B cell (primary cell): ENCODE results near the gene TRMT2A. TPM values are rescaled to one million over a fixed set of nuclear protein-coding genes. Genes with fewer than 3 reads are reported as not detected.
A peak's percentile ranks its signal among the peaks of the same experiment; 100 is the strongest.

Experiments used
- ATAC-seq: fragments of 200-7000 bp; cut with Tn5 transposase; one replicate; pipeline ENCODE4 v1.10.0; 2021; ENCODE audit warnings: low read depth, mild to moderate bottlenecking, moderate number of reproducible peaks, moderate library complexity
- CTCF ChIA-PET: fragments of 350-600 bp; sonication (Branson Sonifier 250); formaldehyde crosslinking; loops from one replicate; lab custom pipeline; 2021; ENCODE audit warnings: antibody characterized with exemption, inconsistent platforms; lab: Charles Lee
- POLR2A ChIA-PET: fragments of 350-600 bp; sonication (Branson Sonifier 250); formaldehyde crosslinking; loops from one replicate; lab custom pipeline; 2021; ENCODE audit warnings: antibody characterized with exemption; lab: Charles Lee
- DNase-seq: peaks from one replicate; pipeline ENCODE4 v3.0.0; 2013
- H2AFZ ChIP-seq: 2 replicates; pipeline ENCODE4 v1.6.1; 2012; ENCODE audit warnings: mild to moderate bottlenecking, low read depth, low read length; ENCODE audit not compliant: insufficient read depth, poor library complexity, severe bottlenecking
- H3K27ac ChIP-seq, 2 donors: 1 replicate in 1 of 2; 2 replicates in 1 of 2; pipeline ENCODE4 v1.5.1; 2012 to 2013; ENCODE audit warnings: low read length in 2 of 2, mild to moderate bottlenecking in 2 of 2, moderate library complexity in 1 of 2
- H3K27me3 ChIP-seq, 4 experiments: fragments of 200-600 bp in 1 of 4; sonication (generic) in 1 of 4; replicated peaks in 1 of 4; 1 replicate in 2 of 4; 2 replicates in 2 of 4; pipeline versions ENCODE4 v1.6.1 to v1.7.0; 2013 to 2016; ENCODE audit warnings: low read length in 3 of 4, mild to moderate bottlenecking in 2 of 4, mixed read lengths in 1 of 4, moderate library complexity in 1 of 4; ENCODE audit not compliant: insufficient read depth in 4 of 4, control insufficient read depth in 3 of 4; ENCODE audit errors: control extremely low read depth in 1 of 4
- H3K36me3 ChIP-seq, 2 experiments: replicated peaks in 1 of 2; 1 replicate in 1 of 2; 2 replicates in 1 of 2; pipeline versions ENCODE4 v1.6.1 to v1.7.1; 2013; ENCODE audit warnings: low read length in 1 of 2; ENCODE audit not compliant: insufficient read depth in 2 of 2, control insufficient read depth in 1 of 2; ENCODE audit errors: control extremely low read depth in 1 of 2, extremely low read depth in 1 of 2
- H3K4me1 ChIP-seq, 2 donors: fragments of 200-600 bp in 1 of 2; sonication (generic) in 1 of 2; 1 replicate in 1 of 2; 2 replicates in 1 of 2; pipeline versions ENCODE4 v1.5.1 to v1.6.1; 2013 to 2017; ENCODE audit warnings: low read length in 2 of 2; ENCODE audit not compliant: control insufficient read depth in 2 of 2, insufficient read depth in 2 of 2
- H3K4me2 ChIP-seq: replicated peaks from 2 replicates; pipeline ENCODE3; 2012; ENCODE audit warnings: mild to moderate bottlenecking, low read depth, low read length; ENCODE audit not compliant: poor library complexity, severe bottlenecking
- H3K4me3 ChIP-seq, 5 experiments: fragments of 200-600 bp in 1 of 5; sonication (generic) in 1 of 5; 1 replicate in 3 of 5; 2 replicates in 2 of 5; pipeline versions ENCODE4 v1.5.1 to v1.7.0; 2011 to 2016; ENCODE audit warnings: low read length in 4 of 5, mild to moderate bottlenecking in 4 of 5, low read depth in 2 of 5, control low read depth in 1 of 5, moderate library complexity in 1 of 5; ENCODE audit not compliant: insufficient read depth in 1 of 5; ENCODE audit errors: control extremely low read depth in 1 of 5, extremely low read depth in 1 of 5
- H3K79me2 ChIP-seq: fragments of 200-600 bp; sonication (generic); one replicate; pipeline ENCODE4 v1.6.0; 2016; ENCODE audit warnings: low read length; ENCODE audit not compliant: control insufficient read depth, insufficient read depth
- H3K9ac ChIP-seq: fragments of 200-600 bp; sonication (generic); 2 replicates; pipeline ENCODE4 v1.6.1; 2017; ENCODE audit warnings: mild to moderate bottlenecking, low read length, moderate library complexity
- H3K9me3 ChIP-seq, 3 donors: one replicate each; pipeline versions ENCODE4 v1.6.1 to v1.7.1; 2013; ENCODE audit warnings: low read length in 2 of 3; ENCODE audit not compliant: control insufficient read depth in 2 of 3, insufficient read depth in 1 of 3; ENCODE audit errors: control extremely low read depth in 1 of 3
- H4K20me1 ChIP-seq: 2 replicates; pipeline ENCODE4 v1.6.0; 2012; ENCODE audit warnings: mild to moderate bottlenecking, low read length; ENCODE audit not compliant: insufficient read depth, control insufficient read depth, poor library complexity, severe bottlenecking
- H3K27ac Mint-ChIP-seq: one replicate; pipeline ENCODE4 v1.8.0; 2021; ENCODE audit warnings: mixed read lengths
- H3K27me3 Mint-ChIP-seq: one replicate; pipeline ENCODE4 v1.8.0; 2021; ENCODE audit warnings: mixed read lengths
- H3K4me1 Mint-ChIP-seq: one replicate; pipeline ENCODE4 v1.8.0; 2021; ENCODE audit warnings: mixed read lengths
- H3K4me3 Mint-ChIP-seq: one replicate; pipeline ENCODE4 v1.8.0; 2021; ENCODE audit warnings: mixed read lengths
- H3K9me3 Mint-ChIP-seq: one replicate; pipeline ENCODE4 v1.8.0; 2022; ENCODE audit warnings: mixed read lengths; ENCODE audit not compliant: insufficient read depth
- EZH2 ChIP-seq: IDR thresholded peaks from 2 replicates; pipeline ENCODE4 v1.6.1; 2012; ENCODE audit warnings: borderline replicate concordance, low read depth, mild to moderate bottlenecking, moderate library complexity, low read length; ENCODE audit not compliant: insufficient read depth, poor library complexity, severe bottlenecking
- WGBS: methylation state at CpG from one replicate; pipeline ENCODE4 v1.1.5; 2013; ENCODE audit warnings: missing lambda C conversion rate; ENCODE audit not compliant: insufficient coverage; 5-methylcytosine and 5-hydroxymethylcytosine counted together
- intact Hi-C: fragments of 100-400 bp; cut with micrococcal nuclease; formaldehyde crosslinking; loops from one replicate; pipeline ENCODE4 v1.10.0; 2022
- polyA plus RNA-seq: library from polyadenylated mRNA; depleted of rRNA; stranded (reverse); fragments of >200 nt; gene quantifications from 2 replicates; pipeline ENCODE4 v1.2.3, GENCODE V29; 2012
- total RNA-seq, 2 donors: library from RNA; stranded (reverse); fragments of 120-200 nt in 1 of 2; gene quantifications; 1 replicate in 1 of 2; 2 replicates in 1 of 2; pipeline versions ENCODE4 v1.2.3 to v1.2.4, GENCODE V29; 2013 to 2022
- TF ChIP-seq, protein P1 (sequence below): fragments of 200-600 bp; IDR thresholded peaks from one replicate; pipeline ENCODE4 v1.8.0; 2022; ENCODE audit warnings: antibody characterized with exemption, mild to moderate bottlenecking

TRMT2A gene
- total and polyA plus RNA-seq, 2 donors (not counting 1 experiment from before 2014, with no cell fraction given): 95.7 to 144 TPM

- H3K27me3 Mint-ChIP-seq: no peaks in the 10 kb centered on the region
- no peak overlapping the region for H2AFZ ChIP-seq
- H3K4me1 Mint-ChIP-seq: peaks cover 9% of the 10 kb centered on the region
- H3K36me3 ChIP-seq: peaks cover 0 to 61% of the 10 kb centered on the region in 2 experiments
- H3K4me3 ChIP-seq: no peak overlapping the region
- no peaks in the 10 kb centered on the region for H3K9me3 ChIP-seq
- no peaks in the 10 kb centered on the region for H3K27me3 ChIP-seq
- H3K27ac ChIP-seq: no peak overlapping the region
- 94% methylated on average over 22 of the region's 23 CpGs for WGBS
- no peak overlapping the region for H3K4me3 Mint-ChIP-seq
- peak overlapping the region; percentile 65 for H3K27ac Mint-ChIP-seq
- no peak overlapping the region for H3K4me2 ChIP-seq
- CTCF ChIA-PET: no interaction called here
- TF ChIP-seq, protein P1, sequence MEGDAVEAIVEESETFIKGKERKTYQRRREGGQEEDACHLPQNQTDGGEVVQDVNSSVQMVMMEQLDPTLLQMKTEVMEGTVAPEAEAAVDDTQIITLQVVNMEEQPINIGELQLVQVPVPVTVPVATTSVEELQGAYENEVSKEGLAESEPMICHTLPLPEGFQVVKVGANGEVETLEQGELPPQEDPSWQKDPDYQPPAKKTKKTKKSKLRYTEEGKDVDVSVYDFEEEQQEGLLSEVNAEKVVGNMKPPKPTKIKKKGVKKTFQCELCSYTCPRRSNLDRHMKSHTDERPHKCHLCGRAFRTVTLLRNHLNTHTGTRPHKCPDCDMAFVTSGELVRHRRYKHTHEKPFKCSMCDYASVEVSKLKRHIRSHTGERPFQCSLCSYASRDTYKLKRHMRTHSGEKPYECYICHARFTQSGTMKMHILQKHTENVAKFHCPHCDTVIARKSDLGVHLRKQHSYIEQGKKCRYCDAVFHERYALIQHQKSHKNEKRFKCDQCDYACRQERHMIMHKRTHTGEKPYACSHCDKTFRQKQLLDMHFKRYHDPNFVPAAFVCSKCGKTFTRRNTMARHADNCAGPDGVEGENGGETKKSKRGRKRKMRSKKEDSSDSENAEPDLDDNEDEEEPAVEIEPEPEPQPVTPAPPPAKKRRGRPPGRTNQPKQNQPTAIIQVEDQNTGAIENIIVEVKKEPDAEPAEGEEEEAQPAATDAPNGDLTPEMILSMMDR: no peak
- no peak for TF ChIP-seq EZH2
- peaks cover 0 to 12% of the 10 kb centered on the region in 2 donors for H3K4me1 ChIP-seq
- intact Hi-C loops: loop anchor here (10.0 kb wide), 1 partner anchor 745 kb away; the partner anchor contains the start of genes PI4KA and SNAP29
- no peaks in the 10 kb centered on the region for H3K79me2 ChIP-seq
- no peaks in the 10 kb centered on the region for H3K9me3 Mint-ChIP-seq
- DNase-seq (no peak), ATAC-seq (no peak)
- no peaks in the 10 kb centered on the region for H4K20me1 ChIP-seq
- POLR2A ChIA-PET: no interaction called here
- H3K9ac ChIP-seq: no peak overlapping the region
Measured at GRCh38 chr22:20109411-20110358, 7.3 kb downstream of the TRMT2A start.

- H3K27me3 Mint-ChIP-seq: no peaks in the 10 kb centered on the region
- Histone ChIP-seq H3K4me2 (no peak overlapping the region), H3K4me1 (peaks cover 0 to 12% of the 10 kb centered on the region in 2 donors), H3K27ac (no peak overlapping the region), H4K20me1 (no peaks in the 10 kb centered on the region), H3K36me3 (peaks cover 0 to 55% of the 10 kb centered on the region in 2 experiments), H3K4me3 (no peak overlapping the region), H3K79me2 (no peaks in the 10 kb centered on the region), H3K27me3 (no peaks in the 10 kb centered on the region), H3K9ac (no peak overlapping the region), H2AFZ (no peak overlapping the region), H3K9me3 (no peaks in the 10 kb centered on the region)
- WGBS: 94% methylated on average over 8 of the region's 12 CpGs
- no peak overlapping the region for H3K4me3 Mint-ChIP-seq
- TF ChIP-seq, protein P1: no peak
- no peak for TF ChIP-seq EZH2
- CTCF ChIA-PET: no interaction called here
- no peak for ATAC-seq
- intact Hi-C loops: no loop called here
- DNase-seq: no peak
- peaks cover 7% of the 10 kb centered on the region for H3K4me1 Mint-ChIP-seq
- POLR2A ChIA-PET: no interaction called here
- H3K9me3 Mint-ChIP-seq: no peaks in the 10 kb centered on the region
- H3K27ac Mint-ChIP-seq: no peak overlapping the region
Measured at GRCh38 chr22:20108757-20109230, 8.2 kb downstream of the TRMT2A start.
